IMR-90 (cell line): ENCODE results near the gene HLA-C. TPM values are rescaled to one million over a fixed set of nuclear protein-coding genes. Genes with fewer than 3 reads are reported as not detected.

ENCODE experiments used
- ATAC-seq: fragments of 200-7000 bp; cut with Tn5 transposase; 2 replicates; pipeline ENCODE4 v1.9.1; 2020; ENCODE audit warnings: low read depth, mild to moderate bottlenecking, moderate library complexity
- BruUV-seq: library from RNA; stranded (reverse); fragments of 400-500 nt; replicated peaks from 2 replicates; lab custom pipeline; 2021; lab: Mats Ljungman, UMichigan
- CTCF ChIA-PET: fragments of 300-600 bp; formaldehyde crosslinking; extraction: SDS; loops from one replicate; lab custom pipeline; 2021; ENCODE audit warnings: antibody characterized with exemption; lab: Yijun Ruan, JAX
- POLR2A ChIA-PET: fragments of 300-600 bp; sonication (Branson Sonifier 250); formaldehyde crosslinking; loops from one replicate; lab custom pipeline; 2022; ENCODE audit warnings: antibody characterized with exemption; ENCODE audit not compliant: unreplicated experiment; lab: Charles Lee
- DNase-seq: peaks from one replicate; pipeline ENCODE4 v3.0.0; 2013
- H2AFZ ChIP-seq: replicated peaks from 2 replicates; pipeline ENCODE3; 2013; ENCODE audit warnings: low read length, mild to moderate bottlenecking; ENCODE audit not compliant: poor library complexity
- H2AK5ac ChIP-seq: 2 replicates; pipeline ENCODE4 v1.6.1; 2013; ENCODE audit warnings: low read depth, low read length, inconsistent platforms
- H2AK9ac ChIP-seq: replicated peaks from 2 replicates; pipeline ENCODE3; 2013; ENCODE audit warnings: mild to moderate bottlenecking, low read depth, low read length, moderate library complexity; ENCODE audit not compliant: poor library complexity
- H2BK120ac ChIP-seq: 2 replicates; pipeline ENCODE4 v1.6.1; 2013; ENCODE audit warnings: low read depth, low read length, inconsistent platforms
- H2BK15ac ChIP-seq: 3 replicates; pipeline ENCODE4 v1.6.1; 2013; ENCODE audit warnings: low read depth, low read length, inconsistent platforms
- H2BK20ac ChIP-seq: 2 replicates; pipeline ENCODE4 v1.6.1; 2013; ENCODE audit warnings: low read depth, mild to moderate bottlenecking, inconsistent platforms, low read length, moderate library complexity
- H2BK5ac ChIP-seq: 2 replicates; pipeline ENCODE4 v1.6.1; 2013; ENCODE audit warnings: mild to moderate bottlenecking, low read depth, low read length, inconsistent platforms; ENCODE audit not compliant: poor library complexity, severe bottlenecking
- H3K14ac ChIP-seq: replicated peaks from 2 replicates; pipeline ENCODE4 v1.6.1; 2013; ENCODE audit warnings: low read depth, low read length, inconsistent platforms
- H3K18ac ChIP-seq: 2 replicates; pipeline ENCODE4 v1.6.1; 2013; ENCODE audit warnings: low read depth, low read length, control low read depth
- H3K23ac ChIP-seq: 2 replicates; pipeline ENCODE4 v1.6.1; 2013; ENCODE audit warnings: low read depth, low read length, inconsistent platforms
- H3K27ac ChIP-seq: 2 replicates; pipeline ENCODE4 v1.5.1; 2013; ENCODE audit warnings: mild to moderate bottlenecking, control low read depth, low read length; ENCODE audit not compliant: insufficient read depth
- H3K27me3 ChIP-seq: 2 replicates; pipeline ENCODE4 v1.6.1; 2013; ENCODE audit warnings: low read length; ENCODE audit not compliant: control insufficient read depth, insufficient read depth
- H3K36me3 ChIP-seq: 2 replicates; pipeline ENCODE4 v1.6.1; 2013; ENCODE audit warnings: low read length, mixed read lengths; ENCODE audit not compliant: control insufficient read depth, insufficient read depth
- H3K4ac ChIP-seq: 2 replicates; pipeline ENCODE4 v1.6.1; 2013; ENCODE audit warnings: low read depth, low read length, inconsistent platforms
- H3K4me1 ChIP-seq: 2 replicates; pipeline ENCODE4 v1.6.1; 2013; ENCODE audit warnings: low read length, mixed read lengths; ENCODE audit not compliant: control insufficient read depth, insufficient read depth
- H3K4me2 ChIP-seq: 2 replicates; pipeline ENCODE4 v1.6.1; 2013; ENCODE audit warnings: low read depth, mild to moderate bottlenecking, control low read depth, low read length, moderate library complexity
- H3K4me3 ChIP-seq: 2 replicates; pipeline ENCODE4 v1.5.1; 2013; ENCODE audit warnings: low read depth, mild to moderate bottlenecking, control low read depth, low read length, moderate library complexity; ENCODE audit not compliant: insufficient read depth
- H3K56ac ChIP-seq: 2 replicates; pipeline ENCODE4 v1.6.1; 2013; ENCODE audit warnings: low read length, inconsistent platforms; ENCODE audit not compliant: insufficient read depth; ENCODE audit errors: extremely low read depth
- H3K79me1 ChIP-seq, 2 experiments: 2 replicates each; pipeline ENCODE4 v1.6.1; 2013; ENCODE audit warnings: low read length in 2 of 2, inconsistent platforms in 1 of 2, low read depth in 1 of 2
- H3K9ac ChIP-seq: 2 replicates; pipeline ENCODE4 v1.6.1; 2013; ENCODE audit warnings: low read depth, low read length, control low read depth
- H3K9me1 ChIP-seq: 2 replicates; pipeline ENCODE4 v1.6.1; 2013; ENCODE audit warnings: low read length, inconsistent platforms; ENCODE audit not compliant: insufficient read depth
- H3K9me3 ChIP-seq: 2 replicates; pipeline ENCODE4 v1.6.1; 2013; ENCODE audit warnings: low read length; ENCODE audit not compliant: control insufficient read depth, insufficient read depth
- H4K20me1 ChIP-seq: 2 replicates; pipeline ENCODE4 v1.6.1; 2013; ENCODE audit warnings: low read length, inconsistent platforms; ENCODE audit not compliant: insufficient read depth
- H4K5ac ChIP-seq: 2 replicates; pipeline ENCODE4 v1.6.1; 2013; ENCODE audit warnings: mild to moderate bottlenecking, low read depth, low read length, control low read depth
- H4K8ac ChIP-seq, 2 experiments: 2 replicates each; pipeline ENCODE4 v1.6.1; 2013; ENCODE audit warnings: low read depth in 2 of 2, low read length in 2 of 2, control low read depth in 1 of 2, inconsistent platforms in 1 of 2
- H4K91ac ChIP-seq: 2 replicates; pipeline ENCODE4 v1.6.1; 2013; ENCODE audit warnings: low read depth, low read length, inconsistent platforms; ENCODE audit not compliant: insufficient read depth
- BHLHE40 ChIP-seq: fragments of 150-350 bp; IDR thresholded peaks from 2 replicates; pipeline ENCODE4 v1.6.1; 2016; ENCODE audit warnings: mild to moderate bottlenecking, low read depth, low read length
- CEBPB ChIP-seq: IDR thresholded peaks from 2 replicates; pipeline ENCODE4 v1.6.1; 2012; ENCODE audit warnings: low read depth, low read length, improper control_type of control experiment
- CHD1 ChIP-seq: IDR thresholded peaks from 2 replicates; pipeline ENCODE4 v1.6.1; 2012; ENCODE audit warnings: low read depth, low read length, improper control_type of control experiment
- MAZ ChIP-seq: IDR thresholded peaks from 2 replicates; pipeline ENCODE4 v1.6.1; 2012; ENCODE audit warnings: low read depth, mild to moderate bottlenecking, low read length, improper control_type of control experiment, moderate library complexity, borderline replicate concordance
- NFE2L2 ChIP-seq: fragments of 150-350 bp; IDR thresholded peaks from 2 replicates; pipeline ENCODE4 v1.6.1; 2016; ENCODE audit warnings: low read depth, mild to moderate bottlenecking, low read length
- POLR2A ChIP-seq: IDR thresholded peaks from 2 replicates; pipeline ENCODE4 v1.6.1; 2012; ENCODE audit warnings: mild to moderate bottlenecking, low read depth, low read length
- RAD21 ChIP-seq: IDR thresholded peaks from 2 replicates; pipeline ENCODE4 v1.6.1; 2012; ENCODE audit warnings: low read length, improper control_type of control experiment
- RCOR1 ChIP-seq: IDR thresholded peaks from 2 replicates; pipeline ENCODE4 v1.6.1; 2012; ENCODE audit warnings: mild to moderate bottlenecking, low read length, improper control_type of control experiment; ENCODE audit not compliant: insufficient replicate concordance
- RFX5 ChIP-seq: IDR thresholded peaks from 2 replicates; pipeline ENCODE4 v1.8.0; 2012; ENCODE audit warnings: low read depth, mild to moderate bottlenecking, low read length, moderate library complexity
- SMC3 ChIP-seq: fragments of 150-350 bp; IDR thresholded peaks from 2 replicates; pipeline ENCODE4 v1.6.1; 2016; ENCODE audit warnings: low read depth, mild to moderate bottlenecking, antibody characterized with exemption, low read length, moderate library complexity
- WGBS, 2 experiments: methylation state at CpG; one replicate each; pipeline versions ENCODE4 v1.1.5 to v1.1.7; 2013; ENCODE audit warnings: missing lambda C conversion rate in 2 of 2; ENCODE audit not compliant: insufficient read length in 1 of 2; ENCODE audit errors: extremely low coverage in 2 of 2; 5-methylcytosine and 5-hydroxymethylcytosine counted together
- dilution Hi-C: fragments of 300-500 bp; cut with HindIII; formaldehyde crosslinking; loops from one replicate; pipeline ENCODE4 v1.14.3; 2018; ENCODE audit warnings: low sequenced_read_pairs; ENCODE audit not compliant: unreplicated experiment
- in situ Hi-C: fragments of 300-500 bp; cut with MboI; formaldehyde crosslinking; loops from 3 replicates; pipeline ENCODE4 v1.14.3; 2019; ENCODE audit warnings: low sequenced_read_pairs, inconsistent platforms, mixed read lengths
- intact Hi-C: fragments of 100-400 bp; cut with micrococcal nuclease; formaldehyde crosslinking; loops from 2 replicates; pipeline ENCODE4 v1.10.0; 2022
- polyA plus RNA-seq, 3 experiments: library from polyadenylated mRNA; depleted of rRNA; stranded (reverse); fragments of >200 nt; gene quantifications; 2 replicates each; pipeline ENCODE4 v1.2.3, GENCODE V29; 2012; ENCODE audit warnings: low replicate concordance in 1 of 3
- total RNA-seq: library from RNA; depleted of rRNA; stranded (reverse); fragments of >200 nt; gene quantifications from 2 replicates; pipeline ENCODE4 v1.2.3, GENCODE V29; 2012
- TF ChIP-seq, protein P1 (sequence below): conservative IDR thresholded peaks from 2 replicates; pipeline ENCODE4 v1.5.1; 2012; ENCODE audit warnings: mild to moderate bottlenecking, low read depth, low read length, improper control_type of control experiment
- TF ChIP-seq, protein P2 (sequence below): fragments of 150-350 bp; IDR thresholded peaks from 2 replicates; pipeline ENCODE4 v1.6.1; 2016; ENCODE audit warnings: low read depth, mild to moderate bottlenecking, low read length, moderate library complexity, borderline replicate concordance
- TF ChIP-seq, protein P3 (sequence below): fragments of 150-350 bp; IDR thresholded peaks from 2 replicates; pipeline ENCODE4 v1.6.1; 2017; ENCODE audit warnings: mild to moderate bottlenecking, antibody characterized with exemption, low read length, low read depth

HLA-C gene
- total and polyA plus RNA-seq, 2 of the 4 experiments (the other 2 are of a cell fraction), result 8.8 to 87.3 TPM

DNA sequence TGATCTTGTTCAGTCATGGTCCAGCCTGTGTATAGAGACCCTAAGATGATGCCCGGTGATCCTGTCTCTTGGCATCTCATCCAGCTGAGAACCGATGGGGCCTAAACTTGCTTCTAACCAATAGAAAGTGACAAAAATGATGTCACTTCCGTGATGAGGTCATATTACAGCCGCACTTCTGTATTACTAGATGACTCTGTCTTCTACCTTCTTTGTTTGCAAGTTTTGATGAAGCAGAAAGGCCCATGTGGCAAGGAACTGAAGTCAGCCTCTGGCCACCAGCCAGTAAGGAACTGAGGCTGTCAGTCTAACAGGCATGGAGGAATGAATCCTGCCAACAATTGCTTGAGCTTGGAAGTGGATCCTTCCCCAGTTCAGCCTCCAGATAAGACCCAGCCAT, 32.8 kb upstream of the HLA-C start:
- H4K91ac ChIP-seq, result no peak overlapping the region
- peaks cover 3% of the 10 kb centered on the region; the same call in 1 of the 2 replicates for H3K9me3 ChIP-seq
- ChIA-PET POLR2A (no interaction called here), CTCF (no interaction called here)
- H2BK5ac ChIP-seq, result no peak overlapping the region
- peaks cover 37% of the 10 kb centered on the region for H3K27me3 ChIP-seq
- H3K79me1 ChIP-seq, result no peaks in the 10 kb centered on the region
- DNase-seq (peak; percentile 2), ATAC-seq (no peak)
- H3K4me2 ChIP-seq, result no peak overlapping the region
- no peak overlapping the region for H3K4me3 ChIP-seq
- no peak overlapping the region for H3K23ac ChIP-seq
- H3K9ac ChIP-seq, result no peak overlapping the region
- H2BK20ac ChIP-seq, result no peak overlapping the region
- H3K27ac ChIP-seq, result no peak overlapping the region
- H2BK15ac ChIP-seq, result no peak overlapping the region
- no peaks in the 10 kb centered on the region for H3K4me1 ChIP-seq
- dilution Hi-C loops (no loop called here), intact Hi-C loops (no loop called here), in situ Hi-C loops (no loop called here)
- no peak overlapping the region for H3K56ac ChIP-seq
- 100% methylated on average over 1 of the region's 4 CpGs; no CpG with 5 or more reads in 1 of the 2 experiments for WGBS, 2 experiments
- no peak overlapping the region for H4K5ac ChIP-seq
- H3K4ac ChIP-seq, result no peak overlapping the region
- no peak overlapping the region for H2BK120ac ChIP-seq
- no peak overlapping the region for H2AFZ ChIP-seq
- no peak overlapping the region for H4K8ac ChIP-seq
- H2AK5ac ChIP-seq, result no peak overlapping the region
- no TSS peak for BruUV-seq
- no peaks in the 10 kb centered on the region for H3K9me1 ChIP-seq
- no peak overlapping the region for H3K18ac ChIP-seq
- TF ChIP-seq NFE2L2 (no peak), RFX5 (no peak), CHD1 (no peak), BHLHE40 (no peak), SMC3 (no peak), RAD21 (no peak), POLR2A (no peak), CEBPB (no peak), RCOR1 (no peak), MAZ (no peak)
- TF ChIP-seq, protein P1, sequence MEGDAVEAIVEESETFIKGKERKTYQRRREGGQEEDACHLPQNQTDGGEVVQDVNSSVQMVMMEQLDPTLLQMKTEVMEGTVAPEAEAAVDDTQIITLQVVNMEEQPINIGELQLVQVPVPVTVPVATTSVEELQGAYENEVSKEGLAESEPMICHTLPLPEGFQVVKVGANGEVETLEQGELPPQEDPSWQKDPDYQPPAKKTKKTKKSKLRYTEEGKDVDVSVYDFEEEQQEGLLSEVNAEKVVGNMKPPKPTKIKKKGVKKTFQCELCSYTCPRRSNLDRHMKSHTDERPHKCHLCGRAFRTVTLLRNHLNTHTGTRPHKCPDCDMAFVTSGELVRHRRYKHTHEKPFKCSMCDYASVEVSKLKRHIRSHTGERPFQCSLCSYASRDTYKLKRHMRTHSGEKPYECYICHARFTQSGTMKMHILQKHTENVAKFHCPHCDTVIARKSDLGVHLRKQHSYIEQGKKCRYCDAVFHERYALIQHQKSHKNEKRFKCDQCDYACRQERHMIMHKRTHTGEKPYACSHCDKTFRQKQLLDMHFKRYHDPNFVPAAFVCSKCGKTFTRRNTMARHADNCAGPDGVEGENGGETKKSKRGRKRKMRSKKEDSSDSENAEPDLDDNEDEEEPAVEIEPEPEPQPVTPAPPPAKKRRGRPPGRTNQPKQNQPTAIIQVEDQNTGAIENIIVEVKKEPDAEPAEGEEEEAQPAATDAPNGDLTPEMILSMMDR, result no peak
- TF ChIP-seq, protein P2, sequence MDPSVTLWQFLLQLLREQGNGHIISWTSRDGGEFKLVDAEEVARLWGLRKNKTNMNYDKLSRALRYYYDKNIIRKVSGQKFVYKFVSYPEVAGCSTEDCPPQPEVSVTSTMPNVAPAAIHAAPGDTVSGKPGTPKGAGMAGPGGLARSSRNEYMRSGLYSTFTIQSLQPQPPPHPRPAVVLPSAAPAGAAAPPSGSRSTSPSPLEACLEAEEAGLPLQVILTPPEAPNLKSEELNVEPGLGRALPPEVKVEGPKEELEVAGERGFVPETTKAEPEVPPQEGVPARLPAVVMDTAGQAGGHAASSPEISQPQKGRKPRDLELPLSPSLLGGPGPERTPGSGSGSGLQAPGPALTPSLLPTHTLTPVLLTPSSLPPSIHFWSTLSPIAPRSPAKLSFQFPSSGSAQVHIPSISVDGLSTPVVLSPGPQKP, result no peak
- TF ChIP-seq, protein P3, sequence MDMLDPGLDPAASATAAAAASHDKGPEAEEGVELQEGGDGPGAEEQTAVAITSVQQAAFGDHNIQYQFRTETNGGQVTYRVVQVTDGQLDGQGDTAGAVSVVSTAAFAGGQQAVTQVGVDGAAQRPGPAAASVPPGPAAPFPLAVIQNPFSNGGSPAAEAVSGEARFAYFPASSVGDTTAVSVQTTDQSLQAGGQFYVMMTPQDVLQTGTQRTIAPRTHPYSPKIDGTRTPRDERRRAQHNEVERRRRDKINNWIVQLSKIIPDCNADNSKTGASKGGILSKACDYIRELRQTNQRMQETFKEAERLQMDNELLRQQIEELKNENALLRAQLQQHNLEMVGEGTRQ, result no peak
- no peaks in the 10 kb centered on the region for H4K20me1 ChIP-seq
- no peak overlapping the region for H3K14ac ChIP-seq
- H3K36me3 ChIP-seq, result no peaks in the 10 kb centered on the region
- H2AK9ac ChIP-seq, result no peak overlapping the region
